Activated CD4-positive, alpha-beta memory T cell treated with anti-CD3 and anti-CD28 coated beads for 36 hours (primary cell): ENCODE data around the gene FUOM. TPM values are rescaled to one million over a fixed set of nuclear protein-coding genes. Genes with fewer than 3 reads are reported as not detected.
A peak's percentile ranks its signal among the peaks of the same experiment; 100 is the strongest.

Experiments used
- CTCF ChIA-PET: fragments of 350-600 bp; sonication (Branson Sonifier 250); formaldehyde crosslinking; loops from one replicate; lab custom pipeline; 2021; ENCODE audit warnings: antibody characterized with exemption, inconsistent platforms; lab: Charles Lee
- POLR2A ChIA-PET: fragments of 350-600 bp; sonication (Branson Sonifier 250); formaldehyde crosslinking; loops from one replicate; lab custom pipeline; 2021; ENCODE audit warnings: antibody characterized with exemption; lab: Charles Lee
- DNase-seq: peaks from one replicate; pipeline ENCODE4 v3.0.0-alpha.2; 2020
- H3K27ac Mint-ChIP-seq: one replicate; pipeline ENCODE4 v1.8.0; 2021; ENCODE audit warnings: mixed read lengths
- H3K27me3 Mint-ChIP-seq: one replicate; pipeline ENCODE4 v1.8.0; 2021; ENCODE audit warnings: mixed read lengths
- H3K36me3 Mint-ChIP-seq: one replicate; pipeline ENCODE4 v1.8.0; 2021; ENCODE audit warnings: mixed read lengths
- H3K4me1 Mint-ChIP-seq: one replicate; pipeline ENCODE4 v1.8.0; 2021; ENCODE audit warnings: low read depth, mixed read lengths
- H3K4me3 Mint-ChIP-seq: one replicate; pipeline ENCODE4 v1.8.0; 2021; ENCODE audit warnings: mild to moderate bottlenecking, mixed read lengths
- H3K9me3 Mint-ChIP-seq: one replicate; pipeline ENCODE4 v1.8.0; 2021; ENCODE audit warnings: mixed read lengths
- intact Hi-C: fragments of 100-400 bp; cut with micrococcal nuclease; formaldehyde crosslinking; loops from one replicate; pipeline ENCODE4 v1.15.1; 2023
- total RNA-seq, 2 experiments: library from RNA; stranded (reverse); gene quantifications; one replicate each; pipeline ENCODE4 v1.2.3, GENCODE V29; 2021

The FUOM gene
- total RNA-seq, 2 experiments from 2014 or later, result 46.5 to 49.8 TPM

GRCh38 chr10:133334503-133335245 is 23.1 kb downstream of the FUOM start:
- ChIA-PET POLR2A (no interaction called here), CTCF (no interaction called here)
- Mint-ChIP-seq H3K27me3 (peaks cover 9% of the 10 kb centered on the region), H3K9me3 (no peaks in the 10 kb centered on the region), H3K27ac (no peak overlapping the region), H3K36me3 (no peaks in the 10 kb centered on the region), H3K4me1 (peaks cover 8% of the 10 kb centered on the region), H3K4me3 (peak overlapping the region; percentile 64)
- peak; percentile 27 for DNase-seq
- intact Hi-C loops, result no loop called here

DNA sequence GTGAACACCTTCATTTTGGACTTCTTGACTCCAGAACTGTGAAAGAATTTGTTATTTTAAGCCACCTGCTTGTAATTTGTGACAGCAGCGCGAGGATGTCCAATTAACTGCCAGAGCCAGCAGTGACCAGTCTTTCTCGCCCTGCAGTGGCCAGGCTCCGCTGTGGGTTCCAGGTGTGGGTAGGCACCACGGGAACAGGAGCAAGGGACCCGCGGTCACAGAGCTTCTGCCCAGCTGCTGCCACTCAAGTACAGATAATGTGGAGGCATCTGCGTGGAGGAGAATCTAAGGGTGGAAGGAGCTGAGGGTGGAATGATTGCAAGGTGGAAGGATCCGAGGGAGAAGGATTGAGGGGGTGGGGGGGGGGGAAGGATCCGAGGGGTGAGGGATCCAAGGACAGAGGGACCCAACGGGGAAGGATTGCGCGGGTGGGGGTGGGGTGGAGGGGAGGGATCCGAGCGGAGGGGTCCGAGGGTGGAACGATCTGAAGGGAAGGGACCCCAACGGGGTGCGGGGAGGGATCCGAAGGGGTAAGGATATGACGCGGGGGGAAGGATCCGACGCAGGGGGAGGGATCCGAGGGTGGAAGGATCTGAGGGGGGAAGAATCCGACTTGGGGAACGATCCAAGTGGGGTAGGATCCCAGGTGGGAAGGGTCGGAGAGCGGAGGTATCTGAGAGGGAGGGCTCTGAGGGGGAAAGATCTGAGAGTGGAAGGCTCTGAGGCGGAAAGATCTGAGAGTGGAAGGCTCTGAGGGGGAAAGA is 24.7 kb downstream of the FUOM start:
- ChIA-PET POLR2A (no interaction called here), CTCF (no interaction called here)
- Mint-ChIP-seq H3K36me3 (no peaks in the 10 kb centered on the region), H3K27me3 (peaks cover 14% of the 10 kb centered on the region), H3K9me3 (no peaks in the 10 kb centered on the region), H3K4me1 (peaks cover 8% of the 10 kb centered on the region), H3K27ac (no peak overlapping the region), H3K4me3 (no peak overlapping the region)
- intact Hi-C loops, result no loop called here
- DNase-seq, result no peak

DNA sequence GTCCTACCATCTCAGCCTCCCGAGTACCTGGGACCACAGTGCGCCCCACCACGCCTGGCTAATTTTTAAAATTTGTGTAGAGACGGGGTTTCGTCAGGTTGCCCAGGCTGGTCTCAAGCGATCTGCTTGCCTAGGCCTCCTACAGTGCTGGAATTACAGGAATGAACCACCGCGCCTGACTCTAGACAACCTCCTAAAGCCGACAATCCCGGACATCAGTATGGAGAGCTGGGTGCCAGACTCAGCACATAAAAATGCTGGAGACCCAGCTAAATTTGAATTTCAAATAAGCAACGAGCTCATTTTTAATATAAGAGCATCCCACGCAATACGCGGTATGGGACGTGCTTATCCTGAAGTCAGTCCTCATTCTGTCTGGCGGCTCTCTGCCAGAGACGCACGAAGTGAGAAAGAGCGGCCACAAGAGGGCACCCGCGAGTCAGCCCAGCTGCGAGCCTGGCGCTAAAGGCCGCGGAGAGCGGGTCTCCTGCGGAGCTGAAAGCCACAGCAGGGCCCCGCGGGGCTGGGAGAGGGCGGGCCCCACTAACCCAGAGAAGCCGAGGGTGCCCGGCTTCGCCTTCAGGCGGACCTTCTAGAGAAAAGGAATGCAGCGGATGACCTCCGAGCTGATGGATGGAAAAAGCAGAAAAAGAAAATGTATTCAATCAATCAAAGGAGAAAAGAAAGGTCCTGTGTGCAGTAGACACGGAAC is 28.2 kb downstream of the FUOM start:
- peak overlapping the region; percentile 35 for H3K4me3 Mint-ChIP-seq
- H3K27ac Mint-ChIP-seq, result no peak overlapping the region
- peaks cover 30% of the 10 kb centered on the region for H3K27me3 Mint-ChIP-seq
- DNase-seq, result peak; percentile 90
- POLR2A ChIA-PET, result interaction anchor here (0.7 to 1.0 kb wide), 2 partner anchors 83 to 90 kb away, joined by 3 read pairs; no protein-coding TSS in a partner anchor
- H3K36me3 Mint-ChIP-seq, result no peaks in the 10 kb centered on the region
- CTCF ChIA-PET, result interaction anchor here (0.7 to 3.8 kb wide), 45 partner anchors 9 to 424 kb away, joined by 3 to 30 read pairs (median 4); partner anchors contain the start of genes ECHS1, FUOM, MTG1 and PRAP1
- no peaks in the 10 kb centered on the region for H3K9me3 Mint-ChIP-seq
- intact Hi-C loops, result loop anchor here (2.0 to 10.0 kb wide), 3 partner anchors 59 to 193 kb away; no protein-coding TSS in a partner anchor
- H3K4me1 Mint-ChIP-seq, result peaks cover 7% of the 10 kb centered on the region

DNA sequence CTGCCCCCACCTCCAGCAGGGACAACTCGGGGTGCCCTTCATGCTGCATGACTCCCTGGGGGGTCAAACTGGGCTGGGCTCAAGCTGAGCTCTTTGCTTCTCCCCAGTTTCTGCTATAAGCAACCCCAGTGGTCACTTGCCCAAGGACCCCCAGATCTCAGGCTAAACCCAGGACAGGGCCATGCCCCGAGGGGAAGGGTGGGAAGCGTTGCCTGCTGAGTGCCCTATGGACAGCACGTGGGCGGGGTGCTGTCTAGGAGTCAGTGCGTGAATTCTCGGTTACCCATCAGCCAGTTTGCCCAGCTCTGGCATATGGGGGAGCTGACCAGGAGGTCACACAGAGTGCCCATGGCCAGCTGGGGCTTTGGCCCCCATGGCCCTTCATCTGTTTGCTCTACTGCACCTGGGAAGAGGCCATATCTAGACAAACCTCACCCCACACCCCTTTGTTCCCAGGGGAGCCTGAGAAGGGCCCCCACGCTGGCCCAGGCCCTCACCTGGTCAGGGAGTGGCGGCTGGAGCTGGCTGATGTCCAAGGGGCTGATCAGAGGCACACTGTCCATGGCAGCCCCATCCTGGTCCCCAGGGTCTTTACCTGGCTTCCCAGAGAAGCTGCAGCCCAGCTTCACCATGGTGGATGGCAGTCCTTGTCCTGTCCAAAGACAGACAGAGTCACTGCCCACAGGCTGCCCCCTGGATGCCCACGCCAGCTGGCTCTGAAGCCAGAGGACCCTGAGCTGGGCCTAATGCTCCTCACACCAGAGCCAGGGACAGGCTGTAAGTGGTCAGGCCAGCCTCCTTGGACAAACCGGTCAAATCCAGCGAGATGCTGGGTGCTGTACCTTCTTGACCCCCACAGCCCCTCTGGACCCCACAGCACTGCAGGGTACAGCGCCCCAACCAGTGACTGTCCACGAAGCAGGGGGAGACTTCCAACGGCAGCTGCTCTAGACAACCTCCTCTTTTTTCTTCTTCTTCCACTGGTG is 29.2 kb downstream of the FUOM start:
- no peak for DNase-seq
- CTCF ChIA-PET, result interaction anchor here (0.9 to 3.8 kb wide), 36 partner anchors 8 to 423 kb away, joined by 3 to 30 read pairs (median 5); partner anchors contain the start of genes FUOM, MTG1 and PRAP1
- POLR2A ChIA-PET, result interaction anchor here (0.7 kb wide), 1 partner anchor 84 kb away, joined by 3 read pairs; no protein-coding TSS in a partner anchor
- Mint-ChIP-seq H3K27ac (no peak overlapping the region), H3K9me3 (no peaks in the 10 kb centered on the region), H3K4me1 (peaks cover 5% of the 10 kb centered on the region), H3K4me3 (no peak overlapping the region), H3K36me3 (no peaks in the 10 kb centered on the region), H3K27me3 (peaks cover 27% of the 10 kb centered on the region)
- intact Hi-C loops, result loop anchor here (2.0 to 10.0 kb wide), 3 partner anchors 60 to 194 kb away; no protein-coding TSS in a partner anchor

DNA sequence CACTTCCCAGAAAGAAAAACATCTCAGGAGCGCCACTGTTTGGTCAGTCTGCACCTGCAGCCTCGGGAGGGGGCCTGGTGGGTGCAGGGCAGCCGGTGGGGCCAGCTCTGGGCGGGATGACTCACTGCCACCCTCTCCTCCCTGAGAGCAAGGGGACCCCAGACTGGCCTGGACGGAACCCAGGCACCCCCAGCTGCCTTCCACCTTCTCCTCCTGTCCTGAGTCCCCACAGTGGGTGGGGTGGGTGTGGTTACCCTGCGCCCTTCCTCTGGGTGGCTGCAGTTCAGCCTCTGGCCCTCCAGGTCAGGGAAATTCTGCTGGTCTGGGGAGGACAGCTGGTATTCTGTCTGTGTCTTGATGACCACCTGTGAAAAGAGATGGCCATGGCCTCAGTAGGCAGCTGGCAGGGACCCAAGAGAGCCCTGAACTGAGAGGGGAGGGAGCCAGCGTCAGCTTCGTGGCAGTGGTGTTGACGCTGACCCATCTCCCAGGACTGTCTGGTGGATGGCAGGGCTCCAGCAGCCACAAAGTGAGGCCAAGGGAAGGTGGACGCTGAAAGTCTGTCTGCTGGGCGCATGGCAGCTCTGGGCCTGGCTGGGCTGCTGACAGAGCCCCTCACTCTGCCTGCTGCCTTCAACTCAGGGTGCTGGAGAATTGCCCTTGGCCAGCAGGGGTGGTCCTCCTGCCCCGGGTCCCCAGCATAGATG is 30.0 kb downstream of the FUOM start:
- Mint-ChIP-seq H3K4me1 (peaks cover 5% of the 10 kb centered on the region), H3K27me3 (peaks cover 27% of the 10 kb centered on the region), H3K9me3 (no peaks in the 10 kb centered on the region), H3K27ac (no peak overlapping the region), H3K36me3 (no peaks in the 10 kb centered on the region), H3K4me3 (no peak overlapping the region)
- intact Hi-C loops, result loop anchor here (2.0 to 10.0 kb wide), 3 partner anchors 61 to 194 kb away; no protein-coding TSS in a partner anchor
- no peak for DNase-seq
- CTCF ChIA-PET, result interaction anchor here (1.1 to 3.8 kb wide), 4 partner anchors 9 to 111 kb away, joined by 5 to 30 read pairs (median 10); no protein-coding TSS in a partner anchor
- POLR2A ChIA-PET, result no interaction called here

GRCh38 chr10:133326745-133327650 is 30.8 kb downstream of the FUOM start:
- ChIA-PET POLR2A (no interaction called here), CTCF (interaction anchor here (1.1 to 3.8 kb wide), 2 partner anchors 12 to 112 kb away, joined by 5 to 30 read pairs; no protein-coding TSS in a partner anchor)
- Mint-ChIP-seq H3K4me3 (no peak overlapping the region), H3K27me3 (peaks cover 27% of the 10 kb centered on the region), H3K9me3 (no peaks in the 10 kb centered on the region), H3K4me1 (peaks cover 5% of the 10 kb centered on the region), H3K36me3 (no peaks in the 10 kb centered on the region), H3K27ac (no peak overlapping the region)
- DNase-seq, result no peak
- intact Hi-C loops, result loop anchor here (5.0 to 10.0 kb wide), 2 partner anchors 168 to 195 kb away; no protein-coding TSS in a partner anchor

DNA sequence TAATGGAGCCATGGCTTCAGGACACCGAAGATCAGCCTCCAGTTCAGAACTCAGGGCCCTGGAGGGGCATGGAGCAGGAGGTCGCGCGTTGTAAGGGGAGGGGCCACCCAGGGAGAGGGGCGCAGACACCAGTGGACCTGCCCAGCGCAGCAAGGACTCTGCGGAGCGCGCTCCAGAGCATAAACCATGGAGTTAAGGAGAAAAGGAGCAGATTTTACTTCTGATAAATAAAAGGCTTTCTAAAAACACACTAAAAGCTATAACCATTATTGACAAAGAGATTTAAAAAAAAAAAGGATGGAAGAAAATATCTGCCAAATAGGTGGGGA is 31.6 kb downstream of the FUOM start:
- ChIA-PET POLR2A (no interaction called here), CTCF (interaction anchor here (0.6 kb wide), 1 partner anchor 176 kb away, joined by 4 read pairs; no protein-coding TSS in a partner anchor)
- H3K4me1 Mint-ChIP-seq, result peaks cover 5% of the 10 kb centered on the region
- no peak for DNase-seq
- H3K9me3 Mint-ChIP-seq, result no peaks in the 10 kb centered on the region
- H3K27me3 Mint-ChIP-seq, result peaks cover 27% of the 10 kb centered on the region
- no peaks in the 10 kb centered on the region for H3K36me3 Mint-ChIP-seq
- intact Hi-C loops, result loop anchor here (5.0 to 10.0 kb wide), 2 partner anchors 169 to 196 kb away; no protein-coding TSS in a partner anchor
- no peak overlapping the region for H3K4me3 Mint-ChIP-seq
- no peak overlapping the region for H3K27ac Mint-ChIP-seq

DNA sequence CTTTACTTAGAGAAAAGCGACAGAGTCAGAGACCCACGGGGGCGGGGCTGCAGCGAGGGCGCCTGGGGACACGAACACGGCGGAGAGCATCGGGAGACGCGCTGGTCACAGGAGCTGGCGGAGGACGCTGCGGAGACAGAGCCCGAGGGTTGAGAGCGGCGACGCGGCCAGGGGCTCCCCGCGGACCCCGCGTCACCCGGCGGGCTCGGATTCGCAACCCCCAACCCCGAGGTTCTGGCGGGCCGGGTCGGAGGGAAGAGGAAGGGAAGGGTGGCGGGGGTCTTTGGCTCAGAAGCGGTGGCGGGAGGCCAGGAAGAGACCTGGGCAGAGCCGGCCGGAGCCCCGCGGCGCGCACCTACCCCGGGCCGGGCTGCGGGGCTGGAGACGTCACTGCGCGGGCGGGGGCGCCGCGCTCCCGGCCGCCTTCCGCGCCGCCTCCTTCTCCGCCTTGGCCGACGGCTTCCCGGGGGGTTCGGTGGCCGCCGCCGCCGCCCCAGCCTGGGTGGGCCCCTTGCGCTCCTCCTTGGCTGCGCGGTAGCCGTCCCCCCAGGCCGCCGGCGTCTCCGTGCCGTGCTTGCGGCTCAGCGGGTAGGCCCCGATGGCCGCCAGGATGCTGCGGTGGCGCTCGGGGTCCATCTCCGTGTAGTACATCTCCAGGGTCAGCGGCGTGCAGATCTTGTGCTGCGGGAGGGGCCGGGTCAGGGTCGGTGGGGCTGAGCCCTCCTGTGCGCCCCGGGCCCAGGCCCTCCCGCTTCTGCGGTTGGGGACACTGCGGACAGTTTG is 32.2 kb downstream of the FUOM start:
- CTCF ChIA-PET, result interaction anchor here (0.6 kb wide), 1 partner anchor 176 kb away, joined by 4 read pairs; no protein-coding TSS in a partner anchor
- peaks cover 5% of the 10 kb centered on the region for H3K4me1 Mint-ChIP-seq
- peaks cover 24% of the 10 kb centered on the region for H3K27me3 Mint-ChIP-seq
- DNase-seq, result no peak
- H3K4me3 Mint-ChIP-seq, result peak overlapping the region; percentile 63
- POLR2A ChIA-PET, result no interaction called here
- H3K27ac Mint-ChIP-seq, result no peak overlapping the region
- intact Hi-C loops, result loop anchor here (5.0 to 10.0 kb wide), 2 partner anchors 169 to 197 kb away; no protein-coding TSS in a partner anchor
- H3K9me3 Mint-ChIP-seq, result no peaks in the 10 kb centered on the region
- no peaks in the 10 kb centered on the region for H3K36me3 Mint-ChIP-seq

DNA sequence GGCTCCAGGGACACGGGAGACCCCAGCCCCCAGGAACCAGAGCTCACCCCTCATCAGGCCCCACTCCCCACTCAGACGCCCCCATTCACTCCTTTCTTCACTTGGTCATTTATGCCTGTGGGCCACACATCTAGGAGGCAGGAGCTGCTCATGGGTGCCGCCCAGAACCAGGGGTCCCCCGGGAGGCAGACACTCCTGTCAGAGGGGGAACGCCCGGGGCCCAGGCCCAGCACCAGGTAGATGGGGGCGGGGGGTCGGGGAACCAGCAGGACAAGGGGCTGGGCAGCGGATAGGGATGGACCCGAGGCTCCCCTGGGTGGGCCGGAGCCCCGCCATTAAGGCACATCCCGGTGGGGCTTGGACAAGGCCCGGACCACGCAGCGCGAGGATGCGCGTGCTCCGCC is 33.0 kb downstream of the FUOM start:
- intact Hi-C loops, result loop anchor here (5.0 to 10.0 kb wide), 2 partner anchors 170 to 197 kb away; no protein-coding TSS in a partner anchor
- POLR2A ChIA-PET, result no interaction called here
- peak overlapping the region; percentile 26 for H3K4me3 Mint-ChIP-seq

More for the DNA sequence above, 33.0 kb downstream of the FUOM start:
- Mint-ChIP-seq H3K9me3 (no peaks in the 10 kb centered on the region), H3K27me3 (peaks cover 24% of the 10 kb centered on the region), H3K4me1 (peaks cover 3% of the 10 kb centered on the region), H3K27ac (no peak overlapping the region), H3K36me3 (no peaks in the 10 kb centered on the region)
- CTCF ChIA-PET, result interaction anchor here (0.7 to 0.9 kb wide), 2 partner anchors 17 to 38 kb away, joined by 3 to 5 read pairs; no protein-coding TSS in a partner anchor
- DNase-seq, result no peak
